ENCODE data around the gene SPAG5.

- TF ChIP-seq EZH2phosphoT487 (IDR thresholded peaks at IDR 0.05; ENCODE audit: borderline replicate concordance, low read length) (no peak), EZH2 (IDR thresholded peaks at IDR 0.05; ENCODE audit: low read length, unreplicated experiment) (no peak), CTCF (conservative IDR thresholded peaks at IDR 0.05; ENCODE audit: low read depth, low read length) (no peak)
Observed at GRCh38 chr17:28618464-28618863, 19.6 kb upstream of the SPAG5 start.

Data from PC-3 (cell line).